D721Med (cell line): ENCODE measurements around the gene PACSIN2.

ENCODE experiments used
- DNase-seq: peaks from one replicate; pipeline ENCODE4 v3.0.0; 2011; ENCODE audit warnings: low spot score; ENCODE audit not compliant: insufficient read length
- FAIRE-seq: peaks from 2 replicates; lab custom pipeline; 2011; peaks lifted over from hg19 to GRCh38; lab: Jason Lieb, UNC
- CTCF ChIP-seq: IDR thresholded peaks from 2 replicates; pipeline ENCODE4 v1.5.1; 2012; ENCODE audit warnings: mild to moderate bottlenecking, control low read depth; ENCODE audit not compliant: insufficient read depth; ENCODE audit errors: missing control alignments

The PACSIN2 gene

GRCh38 chr22:42904050-42904449, 110.9 kb downstream of the PACSIN2 start:
- DNase-seq (no peak), FAIRE-seq (no peak)
- no peak for TF ChIP-seq CTCF

GRCh38 chr22:42902875-42903510, 112.0 kb downstream of the PACSIN2 start:
- FAIRE-seq (no peak), DNase-seq (no peak)
- TF ChIP-seq CTCF: peak; percentile 16

GRCh38 chr22:42901790-42902508, 113.0 kb downstream of the PACSIN2 start:
- TF ChIP-seq CTCF: peak; percentile 24
- no peak for FAIRE-seq
- DNase-seq: no peak

- FAIRE-seq (no peak), DNase-seq (no peak)
- TF ChIP-seq CTCF: no peak
Measured at GRCh38 chr22:42897960-42898359, 117.0 kb downstream of the PACSIN2 start.

- no peak for FAIRE-seq
- no peak for DNase-seq
Measured at GRCh38 chr22:42895541-42895981, 119.4 kb downstream of the PACSIN2 start.

GRCh38 chr22:42895087-42895486, 119.9 kb downstream of the PACSIN2 start:
- FAIRE-seq (no peak), DNase-seq (no peak)
- no peak for TF ChIP-seq CTCF

More at GRCh38 chr22:42895541-42895981, 119.4 kb downstream of the PACSIN2 start:
- TF ChIP-seq CTCF: no peak

GRCh38 chr22:42893371-42894150, 121.4 kb downstream of the PACSIN2 start:
- TF ChIP-seq CTCF: no peak
- no peak for DNase-seq

More at GRCh38 chr22:42893371-42894150, 121.4 kb downstream of the PACSIN2 start:
- no peak for FAIRE-seq
